Activated gamma-delta T cell (primary cell): ENCODE data around the gene TRPM2.

Source experiments
- DNase-seq: peaks from one replicate; lab custom pipeline; 2025; lab: John Stamatoyannopoulos, UW

The TRPM2 gene

GRCh38 chr21:44322621-44323325 is 30.6 kb upstream of the TRPM2 start:
- DNase-seq, result no peak

DNA sequence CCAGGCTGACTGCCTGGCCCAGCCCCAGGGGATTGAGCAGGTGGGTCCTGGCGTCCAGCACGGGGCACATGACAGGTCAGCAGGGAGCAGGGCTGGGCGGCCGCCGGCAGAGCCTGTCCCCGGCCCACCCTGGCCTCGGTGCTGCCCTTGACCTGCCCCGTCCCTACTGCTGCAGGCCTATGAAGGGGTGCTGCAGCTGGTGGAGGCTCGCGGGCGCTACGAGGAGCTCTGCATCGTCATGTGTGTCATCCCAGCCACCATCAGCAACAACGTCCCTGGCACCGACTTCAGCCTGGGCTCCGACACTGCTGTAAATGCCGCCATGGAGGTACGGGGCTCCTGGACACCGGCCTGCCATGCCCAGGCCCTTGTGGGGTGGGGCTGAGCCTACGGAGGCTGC is 29.8 kb upstream of the TRPM2 start:
- no peak for DNase-seq

DNA sequence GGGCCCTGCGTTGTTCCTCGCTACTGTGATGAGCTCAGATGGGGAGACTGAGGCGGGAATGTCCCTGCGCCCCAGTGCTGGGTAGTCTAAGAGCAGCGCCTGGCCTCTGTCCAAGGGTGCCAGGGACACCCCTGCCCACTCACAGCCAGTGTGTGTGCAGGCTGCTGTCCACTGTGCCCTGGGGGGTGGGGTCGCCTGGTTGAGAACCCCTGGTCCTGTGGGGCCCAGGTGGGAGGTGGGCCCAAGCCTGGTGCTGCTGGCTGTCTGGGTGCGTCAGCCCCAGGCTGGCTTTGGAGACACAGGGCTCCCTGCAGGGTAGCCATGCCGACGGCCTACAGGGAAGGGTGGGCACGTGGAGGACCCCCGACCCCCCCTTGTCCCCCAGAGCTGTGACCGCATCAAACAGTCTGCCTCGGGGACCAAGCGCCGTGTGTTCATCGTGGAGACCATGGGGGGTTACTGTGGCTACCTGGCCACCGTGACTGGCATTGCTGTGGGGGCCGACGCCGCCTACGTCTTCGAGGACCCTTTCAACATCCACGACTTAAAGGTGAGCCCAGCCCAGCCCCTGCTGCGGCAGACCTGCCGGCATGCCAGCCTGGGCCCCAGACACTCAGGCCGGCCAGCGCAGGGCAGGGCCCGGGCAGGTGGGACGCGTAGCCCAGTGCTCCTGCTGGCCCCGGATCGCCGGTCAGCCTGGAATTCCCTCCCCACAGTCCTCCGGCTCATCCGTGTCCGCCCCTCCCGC is 29.1 kb upstream of the TRPM2 start:
- no peak for DNase-seq

GRCh38 chr21:44324854-44325107 is 28.6 kb upstream of the TRPM2 start:
- no peak for DNase-seq

- DNase-seq, result no peak
Measured at GRCh38 chr21:44325386-44326271, 27.8 kb upstream of the TRPM2 start.

- DNase-seq, result no peak
Measured at GRCh38 chr21:44326272-44326647, 27.2 kb upstream of the TRPM2 start.

DNA sequence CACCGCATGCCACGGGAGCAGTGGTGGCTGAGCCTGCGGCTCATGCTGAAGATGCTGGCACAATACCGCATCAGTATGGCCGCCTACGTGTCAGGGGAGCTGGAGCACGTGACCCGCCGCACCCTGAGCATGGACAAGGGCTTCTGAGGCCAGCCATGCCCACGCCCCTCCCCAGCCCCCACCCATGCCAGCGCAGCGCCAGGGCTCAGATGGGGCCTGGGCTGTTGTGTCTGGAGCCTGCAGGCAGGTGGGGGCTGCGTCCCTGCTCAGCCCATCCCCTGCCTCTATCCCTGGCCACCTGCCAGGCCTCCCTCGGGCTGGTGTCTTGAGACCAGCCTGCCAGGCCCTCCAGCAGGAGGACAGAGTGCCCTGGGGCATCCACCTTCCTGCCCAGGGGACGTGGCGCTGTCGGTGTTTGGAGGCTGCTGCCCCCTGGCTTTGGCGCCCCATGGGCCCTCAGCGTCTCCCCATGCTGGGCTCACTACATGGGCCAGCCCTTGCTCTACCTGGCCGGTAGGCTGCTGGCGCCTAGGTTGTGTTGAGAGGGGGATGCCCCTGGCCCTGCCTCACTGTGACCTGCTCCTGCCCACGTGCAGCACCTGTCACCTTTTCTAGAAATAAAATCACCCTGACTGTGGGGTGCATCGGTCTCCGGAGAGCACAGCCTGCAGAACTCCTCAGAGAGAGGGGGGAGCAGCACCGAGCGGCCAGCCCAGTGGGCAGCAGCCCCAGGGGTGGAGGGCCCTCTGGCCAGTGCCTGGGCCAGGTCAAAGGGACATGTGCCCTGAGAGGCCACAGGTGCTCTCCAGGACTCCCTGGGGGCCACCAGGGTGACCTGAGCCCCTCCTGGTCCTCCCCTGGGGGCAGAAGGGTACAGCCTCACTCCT is 26.5 kb upstream of the TRPM2 start:
- no peak for DNase-seq

DNA sequence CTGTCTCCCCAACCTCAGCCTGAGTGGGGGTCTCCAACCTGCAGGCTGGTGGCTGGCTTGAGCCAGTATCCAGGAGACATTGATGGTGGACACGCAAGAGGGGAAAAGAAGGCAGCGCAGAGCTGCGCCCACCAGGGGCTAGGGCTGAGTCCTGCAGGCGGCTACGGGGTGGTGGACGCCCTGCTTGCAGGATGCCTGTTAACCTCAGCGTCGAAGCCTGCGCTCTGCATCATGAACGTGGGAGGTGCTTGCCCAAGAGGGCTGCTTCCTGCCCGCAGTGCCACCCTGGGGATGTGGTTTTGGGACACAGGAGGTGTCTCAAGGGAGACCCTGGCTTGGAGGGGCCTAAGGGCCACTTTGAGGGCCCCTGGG is 25.8 kb upstream of the TRPM2 start:
- DNase-seq, result no peak

- DNase-seq, result no peak
Measured at GRCh38 chr21:44328242-44328895, 25.1 kb upstream of the TRPM2 start.

DNA sequence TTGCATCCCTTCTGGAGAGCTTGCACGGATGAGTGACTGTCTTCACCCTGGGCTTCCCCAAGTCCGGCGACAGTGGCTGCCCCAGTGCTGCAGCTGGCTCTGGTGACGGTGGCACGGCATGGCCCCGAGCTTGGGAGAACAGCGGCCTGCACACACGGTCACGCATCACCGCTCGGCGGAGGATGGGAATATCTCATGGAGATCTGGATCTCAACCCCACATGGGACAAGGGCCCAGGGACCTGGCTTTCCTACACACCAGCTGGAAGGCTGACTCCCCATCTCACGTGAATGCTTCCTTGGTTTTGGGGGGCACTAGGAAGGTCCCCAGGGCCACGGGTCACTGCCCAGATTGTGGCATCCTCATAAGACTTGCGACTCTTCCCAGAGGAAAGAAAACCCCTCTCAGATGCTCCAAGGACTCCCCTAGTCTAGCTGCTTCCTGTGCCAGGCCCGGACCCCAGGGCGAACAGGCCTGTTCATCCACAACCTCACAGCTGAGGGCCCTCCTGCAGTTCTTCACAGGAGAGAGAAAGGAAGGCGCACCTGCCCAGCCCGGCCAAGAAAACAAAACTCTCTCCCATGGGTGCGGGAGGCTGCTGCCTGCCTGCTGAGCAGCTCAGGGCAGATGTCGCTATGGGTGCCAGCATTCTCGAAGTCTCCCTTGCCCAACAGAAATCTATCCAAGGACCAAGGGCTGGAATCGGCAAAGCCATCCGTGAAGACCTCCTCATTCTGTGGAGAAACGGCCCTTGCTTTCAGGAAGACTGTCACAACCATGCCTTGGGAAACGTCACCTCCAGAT is 24.1 kb upstream of the TRPM2 start:
- DNase-seq, result no peak

GRCh38 chr21:44329971-44330681 is 23.3 kb upstream of the TRPM2 start:
- DNase-seq, result no peak

DNA sequence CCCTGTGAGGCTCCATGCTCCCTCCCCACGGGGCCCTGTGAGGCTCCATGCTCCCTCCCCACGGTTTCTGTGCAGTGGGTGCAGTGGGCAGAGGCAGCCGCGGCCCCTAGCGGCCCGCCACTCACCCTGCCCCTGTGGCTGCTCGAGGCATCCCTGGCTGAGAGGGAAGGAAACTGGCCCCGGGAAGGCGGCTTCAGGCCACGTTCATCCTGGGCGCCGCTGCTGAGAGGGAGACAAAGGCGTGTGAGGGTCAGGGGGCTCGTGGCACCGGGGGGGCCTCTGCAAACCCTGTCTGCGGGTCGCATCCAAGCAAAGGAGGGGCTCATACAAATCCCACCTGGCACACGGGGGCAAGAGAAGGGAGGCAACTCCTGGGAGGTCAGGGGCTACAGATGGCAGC is 22.7 kb upstream of the TRPM2 start:
- DNase-seq, result no peak

- no peak for DNase-seq
Measured at GRCh38 chr21:44331209-44331608, 22.2 kb upstream of the TRPM2 start.

DNA sequence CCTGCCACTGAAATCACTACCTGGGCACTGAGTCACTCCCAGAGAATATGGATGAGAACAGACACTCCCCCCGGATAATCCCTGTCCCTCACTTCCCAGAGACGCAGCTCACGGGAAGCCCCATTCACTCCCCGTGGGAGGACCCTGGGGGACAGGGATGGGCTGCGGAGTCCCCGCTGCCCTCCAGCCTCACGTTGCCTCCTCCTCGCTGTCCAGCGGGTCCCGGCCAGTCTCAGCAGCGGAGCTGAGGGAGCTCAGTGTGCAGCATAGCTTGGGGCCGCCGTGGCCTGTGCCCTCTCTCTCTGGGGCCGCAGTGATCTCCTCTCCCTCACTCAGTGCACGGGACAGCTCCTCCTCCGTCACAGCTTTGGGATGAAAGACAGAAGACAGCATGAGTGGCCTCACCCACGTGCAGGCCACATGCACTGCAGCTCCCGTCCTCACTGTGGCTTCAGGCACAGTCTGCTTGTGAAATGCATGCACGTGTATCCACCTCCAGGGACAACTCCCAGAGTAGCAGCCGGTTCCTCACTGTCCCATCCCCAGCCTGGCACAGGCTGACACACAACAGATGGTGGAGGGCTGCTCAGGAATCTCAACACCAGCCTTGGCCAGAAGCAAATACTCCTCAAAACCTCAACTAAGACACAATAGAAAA is 21.6 kb upstream of the TRPM2 start:
- no peak for DNase-seq

DNA sequence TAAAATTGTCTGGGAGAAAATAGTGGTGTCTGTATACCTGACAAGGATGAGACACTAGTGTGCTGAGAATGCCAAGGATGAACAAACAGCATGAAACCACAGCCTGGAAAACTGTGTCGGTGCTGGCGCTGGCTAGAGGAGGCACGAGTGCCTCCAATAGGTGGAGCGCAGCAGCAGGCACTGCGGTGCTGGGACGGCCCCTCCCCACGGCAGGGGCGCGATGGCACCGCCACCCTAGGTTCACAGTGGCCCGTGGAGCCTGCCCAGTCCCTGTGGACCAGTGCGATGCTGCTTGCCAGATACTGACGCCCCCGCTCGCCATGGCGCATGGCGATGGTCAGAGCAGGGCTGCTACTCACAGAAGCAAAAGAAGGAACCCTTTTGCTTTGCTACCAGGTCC is 21.0 kb upstream of the TRPM2 start:
- no peak for DNase-seq

GRCh38 chr21:44332965-44333364 is 20.5 kb upstream of the TRPM2 start:
- DNase-seq, result no peak

DNA sequence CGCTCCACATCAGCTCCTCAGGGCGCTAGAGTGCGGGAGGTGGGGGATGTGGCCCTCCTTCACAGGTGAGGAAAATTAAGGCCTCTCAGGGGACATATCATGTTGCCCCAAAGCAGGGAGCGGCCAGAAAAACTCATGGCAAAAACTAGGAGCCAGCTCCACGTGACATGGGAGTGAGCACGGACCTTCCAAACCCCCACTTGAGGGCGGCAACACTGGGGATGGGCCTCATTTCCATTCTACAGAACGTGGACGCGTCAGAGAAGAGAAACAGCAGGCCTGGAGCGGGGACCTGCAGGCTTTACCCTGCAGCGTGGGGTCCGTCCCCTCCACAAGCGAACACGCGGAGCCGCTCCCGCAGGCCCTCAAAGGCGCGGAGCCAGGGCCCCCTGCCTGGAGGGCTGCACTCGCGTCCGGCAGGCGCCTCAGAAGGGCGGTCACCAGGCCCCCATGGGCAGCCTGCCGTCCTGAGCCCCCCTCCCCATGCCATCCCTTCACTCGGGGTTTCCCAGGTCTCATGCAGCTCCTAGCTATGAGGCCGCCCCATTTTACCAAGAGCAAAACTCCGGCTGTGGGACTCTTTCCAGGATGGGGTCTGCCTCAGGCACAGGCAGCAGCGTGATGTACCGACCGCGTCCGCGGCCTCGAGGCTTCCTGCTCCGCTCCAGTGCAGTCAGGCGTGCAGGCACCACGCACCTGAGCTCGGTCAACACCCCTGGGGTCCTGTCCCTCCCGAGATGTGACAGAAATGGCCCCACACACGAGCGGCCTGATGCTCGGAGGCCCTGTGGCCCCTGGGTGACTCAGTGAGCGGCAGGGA is 19.7 kb upstream of the TRPM2 start:
- no peak for DNase-seq

GRCh38 chr21:44334329-44335030 is 18.9 kb upstream of the TRPM2 start:
- no peak for DNase-seq
